GM12865 (cell line): Measurements from ENCODE around the gene PAQR4.

Experiments
- DNase-seq: peaks from one replicate; pipeline ENCODE4 v3.0.0; 2010; ENCODE audit warnings: low read depth
- H3K4me3 ChIP-seq: 2 replicates; pipeline ENCODE4 v1.5.1; 2011; ENCODE audit warnings: mild to moderate bottlenecking, low read depth, low read length, control low read depth
- CTCF ChIP-seq: IDR thresholded peaks from 2 replicates; pipeline ENCODE4 v1.5.1; 2011; ENCODE audit warnings: low read length, control low read depth, low read depth, inconsistent platforms; ENCODE audit not compliant: insufficient read depth; ENCODE audit errors: missing control alignments

PAQR4 gene

GRCh38 chr16:2960183-2961010 lies 8.8 kb upstream of the PAQR4 start:
- no peak for TF ChIP-seq CTCF
- no peak overlapping the region for H3K4me3 ChIP-seq
- DNase-seq = no peak

GRCh38 chr16:2962334-2963073 lies 6.6 kb upstream of the PAQR4 start:
- no peak overlapping the region for H3K4me3 ChIP-seq
- no peak for TF ChIP-seq CTCF
- no peak for DNase-seq

GRCh38 chr16:2963074-2963722 lies 6.0 kb upstream of the PAQR4 start:
- H3K4me3 ChIP-seq = peak overlapping the region; percentile 32
- no peak for DNase-seq
- TF ChIP-seq CTCF = no peak

- no peak for DNase-seq
- TF ChIP-seq CTCF = no peak
- peak within 1 kb of the TSS; percentile 32 for H3K4me3 ChIP-seq
These were observed 5.2 kb upstream of the PAQR4 start, which contains the start of gene KREMEN2 for GRCh38 chr16:2963723-2964474. Gene KREMEN2 (plus strand): TSS chr16:2964275. CDS start chr16:2964521, 246 bp downstream.

GRCh38 chr16:2964475-2965336 lies 4.4 kb upstream of the PAQR4 start:
- peak overlapping the region; percentile 32 for H3K4me3 ChIP-seq
- DNase-seq = peak; percentile 73
- TF ChIP-seq CTCF = no peak
